Measurements from ENCODE around the gene CTDP1.
"Not testable (repeated sequence)": the region's sequence is repeated elsewhere in the genome, so short reads cannot be mapped to it uniquely, and the experiment has no call there.

CTDP1 gene

DNA sequence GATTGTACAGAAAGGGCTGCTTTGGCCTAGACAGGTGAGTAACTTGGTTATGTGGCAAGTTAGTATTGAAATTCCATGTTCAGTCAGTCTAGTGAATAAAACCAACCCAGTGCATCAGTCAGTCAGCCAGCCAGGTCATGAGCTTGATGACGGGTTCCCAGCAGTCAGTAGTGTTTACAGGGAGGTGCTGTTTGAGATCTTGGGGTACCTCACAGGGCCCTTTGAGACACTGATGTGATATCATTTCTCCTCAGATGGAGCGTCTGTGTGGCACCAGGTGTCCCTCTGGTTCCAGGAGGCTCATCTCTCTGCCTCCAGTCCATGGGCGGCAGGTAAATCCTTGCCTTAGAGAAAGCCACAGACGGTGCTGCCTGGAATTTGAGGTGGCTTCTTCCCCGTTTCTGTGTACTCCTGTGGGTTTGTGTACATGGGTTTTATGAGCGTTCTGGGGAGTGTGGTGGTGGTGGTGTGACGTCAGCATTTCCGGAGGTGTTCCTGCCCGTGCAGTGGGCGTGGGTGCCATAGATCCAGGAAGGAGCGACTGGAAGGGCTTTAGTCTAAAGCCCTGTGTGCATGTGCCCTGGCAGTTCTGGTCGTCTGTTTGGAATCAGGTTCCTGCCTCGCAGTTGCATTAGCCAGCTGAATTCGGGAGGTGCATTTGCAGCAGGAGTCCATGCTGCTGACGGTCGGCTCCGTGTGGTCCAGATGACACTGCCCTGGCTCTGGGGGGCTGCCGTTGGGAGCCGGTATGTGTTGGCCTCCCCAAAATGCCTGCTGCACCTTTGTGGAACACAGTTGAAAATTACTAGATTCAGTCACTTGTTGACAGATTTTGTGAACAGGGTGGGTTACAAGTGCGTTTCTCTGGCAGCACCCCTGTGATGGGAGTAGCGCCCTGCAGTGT, 2.1 kb downstream of the CTDP1 start:
- DNase-seq (ENCODE audit: low read depth) = peak; percentile 28

DNA sequence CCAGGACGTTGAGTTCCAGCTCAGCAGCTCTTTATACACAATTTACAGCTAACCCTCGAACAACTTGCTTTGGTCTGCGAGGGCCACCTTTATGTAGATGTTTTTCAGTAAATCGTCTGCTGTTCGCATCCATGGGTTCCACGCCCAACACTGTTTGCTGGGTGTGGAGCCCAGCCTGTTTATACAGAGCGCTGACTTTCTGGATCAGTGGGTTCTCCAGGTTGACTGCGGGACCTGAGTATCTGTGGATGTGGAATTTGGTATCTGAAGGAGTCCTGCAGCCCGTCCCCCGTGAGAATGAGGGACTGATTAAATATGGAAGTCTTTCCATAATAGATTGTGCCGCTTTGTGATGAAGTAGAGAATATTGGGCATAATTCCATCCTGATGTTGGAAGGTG, 2.9 kb downstream of the CTDP1 start:
- DNase-seq (ENCODE audit: low read depth) = no peak

DNA sequence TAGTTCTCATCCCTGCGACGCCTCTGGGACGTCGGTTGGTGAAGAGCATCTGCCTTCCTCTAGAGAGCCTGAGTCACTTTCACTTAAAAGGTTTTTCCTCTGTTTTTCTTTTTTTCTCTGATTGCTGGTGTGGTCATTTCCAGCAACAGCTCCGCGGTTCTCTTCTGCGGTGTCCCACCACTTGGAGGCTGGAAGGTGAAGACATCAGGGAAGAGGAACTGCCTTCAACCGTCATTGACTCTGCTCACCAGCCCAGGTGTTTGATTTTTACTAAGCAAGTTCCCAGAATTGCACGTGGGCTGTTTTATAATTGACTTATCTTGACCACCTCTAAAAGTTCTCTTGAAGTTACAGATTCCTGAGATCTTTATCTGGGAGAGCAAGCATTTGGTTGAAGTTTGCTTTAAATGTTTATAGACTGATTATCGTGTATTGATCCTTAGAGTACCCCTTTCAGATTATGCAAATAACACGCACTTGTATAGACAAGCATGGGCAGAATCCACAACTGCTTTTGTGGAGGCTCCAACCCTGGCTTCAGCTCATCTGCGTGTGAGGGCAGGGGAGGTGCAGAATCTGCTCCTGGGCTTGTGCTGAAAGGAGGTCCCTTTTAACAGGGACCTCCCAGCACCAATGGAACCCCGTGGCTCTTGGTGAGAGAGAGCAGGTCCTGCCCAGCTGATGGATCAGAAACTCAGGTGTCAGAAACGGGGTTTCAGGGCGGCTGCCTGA, 3.5 kb downstream of the CTDP1 start:
- no peak for DNase-seq (ENCODE audit: low read depth)

DNA sequence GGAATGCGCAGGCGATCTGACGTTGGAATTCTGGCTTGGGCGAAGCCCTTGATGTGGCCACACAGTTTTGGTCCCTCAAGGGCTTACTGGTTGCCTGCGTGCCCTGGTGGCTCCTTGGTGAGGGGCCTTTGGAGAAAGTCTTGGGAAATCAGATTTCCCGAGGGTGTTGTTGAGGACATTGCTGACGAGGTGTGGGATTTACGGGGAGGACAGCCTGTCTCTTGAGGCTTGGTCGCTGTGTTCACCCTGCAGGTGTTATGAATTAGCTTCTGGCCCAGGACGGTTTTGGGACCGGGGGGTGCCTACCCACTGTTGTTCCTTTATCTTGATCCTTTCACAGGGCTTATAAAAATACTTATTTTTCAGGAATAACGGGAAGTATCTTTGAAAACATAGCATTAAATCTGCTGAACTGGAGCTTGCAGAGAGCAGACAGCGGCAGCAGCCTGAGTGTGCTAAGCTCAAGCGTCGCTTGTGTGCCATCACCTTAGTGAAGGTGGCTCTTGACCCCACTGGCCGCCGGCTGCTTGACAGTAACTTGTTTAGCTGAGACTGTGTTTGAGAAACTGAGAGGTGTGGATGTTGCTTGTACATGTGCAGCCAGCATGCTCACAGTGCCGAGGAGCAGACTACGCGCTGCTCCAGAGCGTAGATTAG, 4.2 kb downstream of the CTDP1 start:
- no peak for DNase-seq (ENCODE audit: low read depth)

DNA sequence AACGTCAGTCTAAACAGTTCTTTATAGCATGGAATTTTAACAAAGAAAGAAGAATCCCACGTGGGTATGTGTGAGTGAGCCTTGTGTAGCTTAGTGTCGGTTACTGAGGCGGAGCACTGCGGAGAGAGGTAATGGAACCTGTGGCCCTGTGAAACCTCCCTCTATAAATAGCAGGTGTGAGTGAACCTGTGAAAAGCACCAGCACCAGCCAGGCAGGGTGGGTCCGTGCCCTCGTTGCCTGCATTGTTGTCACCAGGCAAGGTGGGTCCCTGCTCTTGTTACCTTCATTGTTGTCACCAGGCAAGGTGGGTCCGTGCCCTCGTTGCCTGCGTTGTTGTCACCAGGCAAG, 4.7 kb downstream of the CTDP1 start:
- DNase-seq (ENCODE audit: low read depth) = no peak

DNA sequence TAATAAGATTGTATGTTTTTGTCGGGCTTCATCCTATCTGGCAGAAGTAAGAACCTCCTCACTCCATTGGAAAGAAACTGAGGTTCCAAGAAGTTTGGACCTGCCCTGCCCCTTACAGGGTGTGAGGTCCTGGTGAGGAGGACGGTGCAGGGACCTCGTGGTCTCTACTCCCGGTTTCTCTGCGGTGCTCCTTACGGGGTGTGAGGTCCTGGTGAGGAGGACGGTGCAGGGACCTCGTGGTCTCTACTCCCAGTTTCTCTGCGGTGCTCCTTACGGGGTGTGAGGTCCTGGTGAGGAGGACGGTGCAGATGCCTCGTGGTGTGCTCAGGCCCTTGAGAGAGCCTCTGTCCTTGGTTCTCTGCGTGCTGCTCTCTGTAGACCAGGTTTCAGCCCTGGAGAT, 5.2 kb downstream of the CTDP1 start:
- no peak for DNase-seq (ENCODE audit: low read depth)

DNA sequence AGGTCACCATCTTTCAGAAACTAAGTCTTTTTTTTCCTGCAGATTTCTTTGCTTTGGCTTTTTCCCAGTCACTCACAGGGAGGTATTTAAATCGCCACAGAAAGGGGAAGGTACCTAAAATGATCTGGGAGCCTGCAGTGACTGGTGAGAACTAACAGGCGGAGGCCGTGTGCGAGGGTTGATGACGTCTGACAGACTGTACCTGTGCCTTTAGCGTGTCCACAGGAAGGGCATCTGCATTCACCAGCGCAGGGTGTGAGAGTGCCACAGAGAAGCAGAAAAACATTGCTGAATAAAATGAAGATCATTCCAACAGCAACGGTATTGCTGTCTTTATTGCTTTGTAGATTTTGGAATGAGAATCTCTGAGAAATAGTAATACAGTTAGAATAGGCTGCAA, 5.7 kb downstream of the CTDP1 start:
- DNase-seq (ENCODE audit: low read depth) = no peak

DNA sequence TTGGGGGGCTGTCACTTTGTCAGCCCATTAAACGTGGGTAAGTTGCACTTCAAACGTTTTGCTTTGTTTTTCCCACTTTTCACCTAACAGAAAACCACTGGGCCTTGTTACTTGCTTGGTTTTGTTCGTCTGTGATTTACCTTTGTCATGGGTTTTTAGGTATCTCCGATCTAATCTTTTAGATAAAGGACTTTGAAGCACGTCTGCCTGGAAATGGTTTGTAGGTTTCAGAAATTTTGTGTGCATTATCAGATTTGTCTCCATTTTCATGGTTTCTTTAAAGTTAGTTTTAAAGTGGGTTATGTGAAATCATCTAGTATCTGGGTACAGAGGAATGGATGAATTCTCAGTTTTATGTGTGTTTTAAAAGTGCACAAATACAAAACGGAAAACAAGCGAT, 6.4 kb downstream of the CTDP1 start:
- no peak for DNase-seq (ENCODE audit: low read depth)

DNA sequence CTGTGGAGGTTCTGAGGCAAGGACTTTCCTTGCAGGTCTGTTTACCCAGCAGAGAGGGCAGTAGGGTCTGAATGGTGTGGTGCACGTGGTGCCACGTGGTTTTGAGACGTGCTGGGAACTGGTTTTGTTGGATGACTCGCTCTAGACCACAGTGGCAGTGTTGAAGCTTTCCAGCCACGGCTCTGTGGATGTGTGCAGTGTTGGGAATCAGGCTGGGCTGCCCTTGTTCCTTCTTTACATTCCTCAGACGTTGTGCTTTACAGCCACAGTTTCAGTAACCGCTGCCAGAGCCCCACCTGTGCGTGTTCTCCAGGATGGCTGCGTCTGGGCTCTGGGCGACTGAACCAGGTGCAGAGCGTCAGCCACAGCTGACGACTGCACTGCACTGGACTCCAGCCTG, 8.2 kb downstream of the CTDP1 start:
- DNase-seq (ENCODE audit: low read depth) = no peak

DNA sequence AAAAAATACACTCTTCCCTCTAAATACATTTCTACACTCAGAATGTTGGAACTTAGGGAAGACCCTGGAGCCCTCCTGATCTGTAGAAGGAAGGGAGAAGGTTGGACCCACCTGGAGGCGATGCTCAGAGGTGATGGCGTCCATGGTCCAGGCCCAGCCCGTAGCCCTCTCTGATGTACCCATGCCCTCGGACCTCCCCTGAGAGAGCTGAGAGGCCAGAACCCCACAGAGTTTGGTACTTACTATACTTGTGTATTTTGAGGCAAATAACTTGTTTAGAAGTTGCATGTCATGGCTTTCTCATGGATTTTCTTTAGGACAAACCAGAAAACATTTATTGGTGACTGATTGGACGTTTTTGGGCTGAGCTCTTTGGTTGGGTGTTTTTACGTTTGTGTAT, 10.5 kb downstream of the CTDP1 start:
- DNase-seq (ENCODE audit: low read depth) = no peak

DNA sequence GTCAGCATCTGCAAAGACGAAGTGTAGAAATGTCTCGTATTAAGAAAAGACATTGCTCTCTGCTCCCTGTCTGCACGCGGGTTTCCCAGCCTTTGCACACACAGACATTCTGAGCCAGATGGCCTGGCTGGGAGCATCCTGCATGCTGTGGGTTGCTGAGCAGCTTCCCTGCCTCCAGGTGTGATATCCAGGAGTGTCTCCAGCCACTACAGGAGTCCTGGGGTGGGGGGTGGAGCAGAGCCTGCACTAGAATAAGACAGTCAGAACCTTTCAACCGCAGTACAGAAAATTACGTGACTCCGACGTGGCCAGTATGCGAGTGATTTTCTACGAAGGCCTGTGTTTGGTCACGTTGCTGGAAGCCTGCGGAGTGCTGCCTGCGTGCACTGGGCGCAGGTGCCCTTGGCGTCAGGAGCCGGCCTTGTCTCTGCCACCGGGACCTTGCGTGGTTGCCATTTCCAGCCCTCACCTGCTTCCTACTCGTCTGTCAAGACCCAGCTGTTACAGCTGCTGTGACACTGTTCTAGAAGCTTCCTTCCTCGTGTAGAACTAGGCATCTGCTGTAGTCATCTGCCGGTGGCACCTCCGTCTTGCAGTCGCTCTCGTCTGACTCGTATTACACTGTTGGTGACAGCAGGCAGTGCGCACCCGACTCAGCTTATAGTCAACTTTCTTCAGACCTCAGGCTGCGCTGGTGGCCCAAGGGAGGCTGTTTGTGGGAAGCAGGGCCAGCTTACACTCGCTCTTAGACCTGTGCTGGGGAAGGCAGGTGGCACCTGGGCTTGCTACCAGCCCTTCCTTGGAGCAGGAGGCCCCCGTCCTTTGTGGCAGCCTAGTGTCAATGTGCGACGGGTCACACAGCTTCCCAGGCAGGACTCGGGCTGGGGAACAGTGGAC, 11.2 kb downstream of the CTDP1 start:
- DNase-seq (ENCODE audit: low read depth) = no peak

DNA sequence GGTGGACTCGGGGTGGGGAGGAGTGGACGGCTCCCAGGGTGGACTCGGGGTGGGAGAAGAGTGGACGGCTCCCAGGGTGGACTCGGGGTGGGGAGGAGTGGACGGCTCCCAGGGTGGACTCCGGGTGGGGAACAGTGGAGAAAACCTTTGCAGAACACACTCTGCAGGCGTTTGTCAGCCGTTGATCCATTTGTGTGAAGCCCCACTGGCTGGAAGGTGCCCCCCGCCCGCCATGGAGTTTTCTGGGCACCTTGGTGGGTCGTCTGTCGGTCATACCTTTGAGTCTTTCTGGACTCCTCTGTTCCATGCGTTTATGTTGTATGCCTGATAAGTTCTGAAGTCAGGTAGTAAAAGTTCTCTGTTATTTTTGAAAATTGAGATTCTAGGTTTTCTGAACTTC, 12.5 kb downstream of the CTDP1 start:
- DNase-seq (ENCODE audit: low read depth) = no peak

DNA sequence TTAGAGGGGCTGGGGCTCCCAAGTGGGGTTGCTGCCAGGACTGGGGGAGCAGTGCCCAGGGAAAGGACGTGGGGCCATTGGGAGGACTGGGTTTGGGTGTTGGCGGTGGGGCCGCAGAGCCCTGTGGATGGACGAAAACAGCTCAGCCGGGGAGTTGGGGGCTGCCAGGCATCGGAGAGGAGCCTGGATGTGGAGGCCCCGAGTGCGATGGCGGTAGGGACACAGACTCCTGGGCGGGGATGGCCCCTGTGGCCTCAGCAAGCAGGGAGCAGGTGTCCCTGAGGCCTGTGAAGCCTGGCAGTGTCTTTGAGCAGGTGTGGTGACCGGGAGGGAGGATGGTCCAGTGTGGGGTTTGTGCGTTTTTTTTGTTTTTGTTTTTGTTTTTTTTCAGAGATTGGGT, 13.3 kb downstream of the CTDP1 start:
- DNase-seq (ENCODE audit: low read depth) = no peak

DNA sequence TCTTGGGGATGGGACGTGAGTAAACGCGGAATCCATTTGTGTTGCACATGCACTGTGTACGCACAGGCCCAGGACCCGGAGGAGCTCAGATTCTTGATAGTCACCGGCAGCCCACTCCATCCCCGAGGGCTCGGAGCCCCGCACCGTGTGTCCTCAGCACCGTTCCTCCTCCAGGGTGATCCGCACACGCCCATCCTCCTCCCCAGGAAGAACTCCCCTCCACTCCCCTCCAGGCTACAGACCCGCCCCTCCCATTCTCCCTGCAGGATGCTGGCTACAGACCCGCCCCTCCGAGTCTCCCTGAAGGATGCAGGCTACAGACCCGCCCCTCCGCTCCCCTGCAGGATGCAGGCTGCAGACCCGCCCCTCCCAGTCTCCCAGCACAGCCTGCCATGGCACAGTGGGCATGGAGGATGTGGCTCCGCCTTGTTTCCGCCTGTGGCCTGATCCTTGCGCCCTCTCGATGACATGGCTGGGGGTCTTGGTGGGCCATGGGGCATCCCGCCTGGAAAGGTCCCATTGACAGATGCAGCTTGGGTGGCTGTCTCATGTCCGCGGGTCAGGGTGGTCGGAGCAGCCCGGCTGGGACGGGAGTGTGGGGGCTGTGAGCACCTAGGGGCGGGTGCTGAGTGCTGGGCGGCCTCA, 14.1 kb downstream of the CTDP1 start:
- no peak for DNase-seq (ENCODE audit: low read depth)

DNA sequence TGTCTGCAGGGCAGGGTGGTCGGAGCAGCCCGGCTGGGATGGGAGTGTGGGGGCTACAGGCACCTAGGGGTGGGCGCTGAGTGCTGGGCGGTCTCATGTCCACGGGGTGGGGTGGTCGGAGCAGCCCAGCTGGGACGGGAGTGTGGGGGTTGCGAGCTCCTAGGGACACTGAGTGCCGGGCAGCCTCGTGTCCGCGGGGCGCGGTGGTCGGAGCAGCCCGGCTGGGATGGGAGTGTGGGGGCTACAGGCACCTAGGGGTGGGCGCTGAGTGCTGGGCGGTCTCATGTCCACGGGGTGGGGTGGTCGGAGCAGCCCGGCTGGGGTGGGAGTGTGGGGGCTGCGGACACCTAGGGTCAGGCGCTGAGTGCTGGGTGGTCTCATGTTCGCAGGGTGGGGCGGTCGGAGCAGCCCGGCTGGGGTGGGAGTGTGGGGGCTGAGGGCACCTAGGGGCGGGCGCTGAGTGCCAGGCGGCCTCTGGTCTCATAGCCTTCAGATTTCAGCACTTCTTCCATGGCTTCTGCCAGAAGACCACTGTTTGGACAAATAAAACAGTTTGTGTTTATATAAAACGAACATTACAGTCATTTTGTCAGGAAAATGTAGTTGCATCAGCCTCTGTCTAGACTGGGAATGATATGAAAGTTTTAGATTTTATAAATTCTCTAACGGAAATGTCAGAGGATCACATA, 14.7 kb downstream of the CTDP1 start:
- DNase-seq (ENCODE audit: low read depth) = not testable (repeated sequence)

DNA sequence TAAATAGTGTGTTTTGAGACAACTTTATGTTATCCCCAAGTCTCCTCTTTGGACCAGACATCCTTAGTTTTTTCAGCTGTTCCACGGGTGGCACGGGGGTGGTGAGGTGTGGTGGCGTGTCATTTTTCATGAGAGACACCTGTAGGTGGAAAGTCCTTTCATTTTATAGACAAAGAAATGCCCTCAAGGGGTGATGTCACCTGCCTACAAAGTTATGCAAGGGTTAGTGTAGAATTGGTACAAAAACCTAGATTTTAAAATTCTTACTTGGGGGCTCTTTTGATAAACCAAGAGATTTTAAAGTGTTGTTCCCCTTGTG, 15.3 kb downstream of the CTDP1 start:
- no peak for DNase-seq (ENCODE audit: low read depth)

DNA sequence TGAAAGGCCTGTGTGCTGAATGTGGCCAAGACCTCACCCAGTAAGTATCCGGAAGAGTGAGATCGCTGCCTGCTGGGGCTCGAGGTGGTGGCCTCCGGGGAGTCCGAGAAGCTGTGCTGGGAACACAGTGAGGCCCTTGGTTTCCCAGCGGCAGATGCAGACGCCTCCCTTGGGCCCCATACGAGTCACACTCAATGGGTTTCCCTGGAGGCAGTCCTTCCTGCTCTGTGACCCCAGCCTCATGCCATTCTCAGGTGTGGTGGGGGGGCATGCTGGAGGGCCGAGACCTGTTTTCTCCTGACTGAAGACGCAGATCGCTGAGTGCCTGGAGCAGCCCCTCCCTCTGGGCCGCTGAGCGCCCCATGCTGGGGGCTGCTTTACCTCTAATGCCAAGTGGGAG, 15.7 kb downstream of the CTDP1 start:
- no peak for DNase-seq (ENCODE audit: low read depth)

DNA sequence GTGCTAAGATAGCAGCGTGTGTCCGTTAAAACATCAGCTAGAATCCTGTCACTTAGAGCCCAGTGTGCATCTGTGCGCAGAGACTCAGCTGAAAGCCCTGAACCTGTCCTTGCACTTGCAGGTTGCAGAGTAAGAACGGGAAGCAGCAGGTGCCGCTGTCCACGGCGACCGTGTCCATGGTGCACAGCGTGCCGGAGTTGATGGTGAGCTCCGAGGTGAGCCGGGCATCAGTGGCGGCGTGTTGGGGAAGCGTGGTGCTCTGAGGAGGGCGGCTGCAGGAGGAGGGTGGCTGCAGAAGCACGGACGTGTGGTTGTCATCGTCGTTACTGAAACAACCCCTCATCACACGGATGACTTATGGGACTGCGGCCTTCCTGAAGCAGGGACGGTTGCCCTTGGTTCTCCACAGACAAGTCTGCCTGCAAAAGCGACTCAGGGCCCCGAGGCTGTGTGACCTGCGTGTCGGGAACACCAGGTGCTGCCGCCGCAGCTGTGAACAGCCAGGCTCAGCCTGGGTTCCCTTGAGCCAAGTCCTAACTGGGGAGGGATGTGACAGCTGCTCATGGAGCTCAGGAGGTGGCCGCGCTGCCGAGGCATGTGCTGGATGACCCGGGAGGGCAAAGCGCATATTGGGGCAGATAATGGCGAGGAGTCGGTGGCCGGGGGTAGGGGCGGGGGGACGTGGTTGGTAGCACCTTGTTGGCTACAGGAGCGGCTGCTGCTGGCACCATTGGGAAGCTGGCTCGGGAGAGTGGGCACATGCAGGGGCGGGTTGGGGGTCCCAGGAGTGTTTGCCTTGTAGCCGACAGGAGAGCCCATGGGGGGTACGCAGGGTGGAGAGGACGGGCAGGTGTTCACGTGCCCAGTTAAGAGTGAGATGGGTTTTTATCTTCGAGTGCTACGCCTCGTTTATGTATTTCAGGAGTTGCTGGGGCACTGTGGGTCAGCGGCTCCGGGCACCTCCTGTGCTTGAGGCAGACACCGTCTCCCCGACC, 16.6 kb downstream of the CTDP1 start:
- DNase-seq (ENCODE audit: low read depth) = no peak

DNA sequence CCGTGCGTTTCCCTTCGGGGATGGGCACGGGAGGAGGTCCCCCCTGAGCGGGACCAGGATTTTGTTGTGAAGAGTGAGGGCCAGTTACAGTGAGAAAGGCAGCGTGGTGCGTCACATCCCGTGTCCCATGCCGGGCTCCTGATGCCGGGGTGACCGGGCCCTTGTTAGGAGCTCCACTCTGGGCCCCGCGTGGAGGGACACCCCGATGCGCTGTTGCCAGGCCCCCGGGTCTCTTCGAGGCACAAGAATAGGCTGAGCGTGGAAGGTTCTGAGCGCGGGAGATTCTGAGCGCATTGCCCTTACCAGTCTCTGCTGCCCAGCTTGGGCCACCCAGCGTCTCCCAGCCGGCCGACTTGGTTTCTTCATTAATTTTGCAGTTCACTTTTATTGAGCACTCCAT, 17.6 kb downstream of the CTDP1 start:
- DNase-seq (ENCODE audit: low read depth) = no peak

DNA sequence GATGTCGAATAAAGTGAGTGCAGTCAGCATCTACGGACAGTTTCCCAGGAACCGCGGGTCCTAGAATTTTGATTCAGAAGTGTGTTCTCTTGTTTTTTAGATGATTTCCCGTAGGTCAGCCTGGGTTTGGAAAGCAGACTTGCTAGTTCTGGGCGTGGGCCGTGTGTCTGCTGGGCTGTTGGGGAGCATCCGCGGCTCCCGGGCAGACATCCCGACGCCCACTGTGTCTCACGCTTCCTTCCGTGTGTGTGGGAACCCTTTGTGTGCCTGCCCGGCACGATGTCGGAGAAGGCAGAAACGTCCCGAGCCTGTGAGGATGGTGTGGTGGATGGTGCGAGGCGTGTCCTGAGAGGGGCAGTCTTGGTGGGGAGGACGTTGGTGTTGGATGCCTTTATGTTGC, 18.4 kb downstream of the CTDP1 start:
- no peak for DNase-seq (ENCODE audit: low read depth)
